ENCODE results near the gene ZRSR2.
A peak's percentile ranks its signal among the peaks of the same experiment; 100 is the strongest.
"Not testable (repeated sequence)": the region's sequence is repeated elsewhere in the genome, so short reads cannot be mapped to it uniquely, and the experiment has no call there.

Gene ZRSR2

GRCh38 chrX:15789979-15790768 is at the start of gene ZRSR2:
Gene ZRSR2, plus strand, starts transcription at chrX:15790484. Its CDS starts 12 bp downstream, at chrX:15790496.
- DNase-seq = peak; percentile 88

DNA sequence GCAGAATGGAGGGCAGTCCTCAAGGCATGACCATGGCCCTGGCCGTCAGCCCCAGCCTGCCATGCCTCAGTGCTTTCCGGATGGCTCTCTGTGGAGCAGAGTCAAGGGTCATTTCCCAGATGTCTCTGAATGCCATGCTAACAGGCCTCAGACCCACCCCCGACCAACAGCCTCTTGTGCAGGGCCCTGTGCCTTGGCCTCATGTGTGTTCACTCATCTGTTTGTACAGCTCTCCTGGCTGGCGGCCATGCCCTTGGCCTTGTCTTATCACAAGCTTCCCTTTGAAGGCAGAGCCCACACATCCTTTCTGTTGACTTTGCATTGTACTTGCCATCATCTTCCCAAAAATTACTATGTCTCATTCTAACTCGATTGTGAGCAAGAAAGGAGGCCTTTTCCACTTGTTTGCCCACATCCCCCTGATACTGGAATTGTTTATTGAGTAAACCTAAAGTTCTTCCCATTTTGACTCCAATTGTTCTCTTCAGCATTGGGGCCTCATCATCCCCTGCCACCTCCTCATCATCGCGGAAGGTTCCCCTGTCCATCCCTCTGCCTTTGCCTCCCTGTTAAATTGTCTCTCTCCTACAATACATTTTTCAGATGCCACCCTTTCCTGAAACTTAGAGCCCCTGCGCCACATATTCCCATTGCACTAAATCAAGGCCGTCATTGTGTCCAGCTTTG is 46.0 kb upstream of the ZRSR2 start:
- no peak for DNase-seq

- DNase-seq = no peak
Measured at GRCh38 chrX:15745179-15745578, 45.1 kb upstream of the ZRSR2 start.

GRCh38 chrX:15746651-15747050 is 43.6 kb upstream of the ZRSR2 start:
- DNase-seq = not testable (repeated sequence)

DNA sequence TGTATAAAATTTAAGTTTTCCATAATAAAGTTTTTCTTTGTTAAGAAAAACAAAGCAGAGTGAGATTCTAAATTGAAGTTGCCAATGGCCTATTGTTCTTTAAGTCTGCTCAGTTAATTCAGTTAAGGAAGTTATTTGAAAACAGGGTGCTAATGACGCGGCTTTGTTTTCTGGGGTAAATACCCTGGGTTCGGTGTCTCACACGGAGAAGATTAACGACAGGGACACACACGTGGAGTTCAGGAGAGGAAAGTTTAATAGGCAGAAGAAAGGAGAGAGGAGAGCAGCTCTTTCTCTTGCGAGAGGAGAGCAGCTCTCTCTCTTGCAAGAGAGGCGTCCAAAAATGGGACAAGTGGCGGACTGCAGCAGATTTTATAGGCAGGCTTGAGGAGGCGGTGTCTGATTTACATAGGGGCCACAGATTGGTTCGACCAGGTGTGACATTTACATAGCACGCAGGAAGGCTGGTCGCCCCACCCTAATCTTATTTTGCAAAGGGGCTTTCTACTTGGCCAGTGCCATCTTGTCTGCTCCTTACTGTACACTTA is 42.6 kb upstream of the ZRSR2 start:
- no peak for DNase-seq

DNA sequence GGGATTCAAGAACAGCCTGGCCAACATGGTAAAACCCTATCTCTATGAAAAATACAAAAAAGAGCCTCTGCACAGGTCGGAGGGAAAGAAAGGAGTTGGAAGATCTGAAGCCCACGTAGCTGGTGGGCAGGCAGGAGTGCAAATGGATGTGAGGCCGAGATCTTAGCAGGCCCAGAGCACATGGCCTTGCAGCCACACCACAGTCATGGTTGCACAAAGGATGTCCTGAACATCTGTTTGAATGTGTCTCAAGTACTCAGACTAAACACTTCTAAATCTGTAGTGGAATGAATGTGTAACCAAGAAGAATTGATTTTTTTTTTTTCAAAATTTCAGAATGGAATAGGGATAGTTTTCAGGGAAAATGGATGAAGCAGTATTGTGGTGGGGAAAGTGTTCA is 41.4 kb upstream of the ZRSR2 start:
- DNase-seq = no peak

GRCh38 chrX:15749642-15750610 is 40.4 kb upstream of the ZRSR2 start:
- DNase-seq = peak; percentile 58

- DNase-seq = peak; percentile 47
Measured at GRCh38 chrX:15750611-15751154, 39.6 kb upstream of the ZRSR2 start.

DNA sequence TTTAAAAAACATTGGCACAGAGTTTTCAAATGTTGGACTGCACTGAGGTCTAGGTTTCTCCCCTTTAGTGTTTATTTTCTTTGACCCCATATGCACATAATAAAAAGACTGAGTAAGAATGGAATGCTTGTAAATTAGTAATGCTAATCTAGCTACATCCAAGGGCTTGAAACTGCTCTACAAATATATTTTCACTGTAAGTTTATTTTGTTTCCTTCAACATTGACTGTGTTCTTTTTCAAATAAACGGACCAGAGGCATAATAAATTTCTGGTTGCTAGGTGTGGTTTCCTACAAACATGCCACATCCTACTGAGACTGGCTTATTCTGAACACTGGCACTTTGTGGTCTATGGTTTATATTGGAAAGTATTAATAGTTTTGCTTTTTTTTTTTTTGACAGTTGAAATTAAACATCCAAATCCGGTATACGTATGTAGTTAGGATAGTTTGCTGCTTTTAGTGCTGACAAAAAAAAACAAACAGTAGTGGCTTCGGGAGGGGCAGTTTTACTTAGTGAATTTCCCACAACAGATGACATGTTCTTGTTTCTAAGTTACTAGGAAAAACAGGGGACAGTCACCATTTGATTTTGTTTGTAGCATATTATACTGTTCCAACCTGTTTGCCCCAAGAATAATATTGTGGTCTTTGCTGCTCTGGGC is 39.0 kb upstream of the ZRSR2 start:
- peak; percentile 86 for DNase-seq

GRCh38 chrX:15755091-15755490 is 35.2 kb upstream of the ZRSR2 start:
- no peak for DNase-seq

- DNase-seq = peak; percentile 64
Measured at GRCh38 chrX:15758140-15758539, 32.1 kb upstream of the ZRSR2 start.

GRCh38 chrX:15759886-15760285 is 30.4 kb upstream of the ZRSR2 start:
- not testable (repeated sequence) for DNase-seq

DNA sequence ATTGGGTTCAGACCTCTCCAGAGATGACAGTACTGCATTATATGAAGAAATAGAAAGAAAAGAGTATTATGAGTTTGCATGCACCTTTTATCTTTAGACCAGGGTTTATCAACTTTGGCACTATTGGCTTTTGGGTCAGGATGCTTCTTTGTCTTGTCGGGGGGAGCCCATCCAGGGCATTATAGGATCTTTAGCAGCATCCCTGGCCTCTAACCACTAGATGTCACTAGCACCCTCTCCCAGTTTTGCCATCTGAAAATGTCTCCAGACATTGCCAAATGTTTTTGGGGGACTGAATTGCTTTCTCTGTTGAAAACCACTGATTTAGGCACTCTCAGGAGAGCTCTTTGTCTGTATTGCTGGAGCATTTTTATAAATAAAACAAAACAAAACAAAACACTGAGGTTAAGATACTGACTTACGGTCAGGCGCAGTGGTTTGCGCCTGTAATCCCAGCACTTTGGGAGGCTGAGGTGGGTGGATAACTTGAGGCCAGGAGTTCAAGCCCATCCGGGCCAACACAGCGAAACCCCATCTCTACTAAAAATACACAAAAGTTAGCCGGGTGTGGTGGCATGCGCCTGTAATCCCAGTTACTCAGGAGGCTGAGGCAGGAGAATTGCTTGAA is 28.6 kb upstream of the ZRSR2 start:
- peak; percentile 58 for DNase-seq

GRCh38 chrX:15769300-15769954 is 20.9 kb upstream of the ZRSR2 start:
- no peak for DNase-seq

GRCh38 chrX:15781961-15782699 is 8.2 kb upstream of the ZRSR2 start:
- peak; percentile 52 for DNase-seq

DNA sequence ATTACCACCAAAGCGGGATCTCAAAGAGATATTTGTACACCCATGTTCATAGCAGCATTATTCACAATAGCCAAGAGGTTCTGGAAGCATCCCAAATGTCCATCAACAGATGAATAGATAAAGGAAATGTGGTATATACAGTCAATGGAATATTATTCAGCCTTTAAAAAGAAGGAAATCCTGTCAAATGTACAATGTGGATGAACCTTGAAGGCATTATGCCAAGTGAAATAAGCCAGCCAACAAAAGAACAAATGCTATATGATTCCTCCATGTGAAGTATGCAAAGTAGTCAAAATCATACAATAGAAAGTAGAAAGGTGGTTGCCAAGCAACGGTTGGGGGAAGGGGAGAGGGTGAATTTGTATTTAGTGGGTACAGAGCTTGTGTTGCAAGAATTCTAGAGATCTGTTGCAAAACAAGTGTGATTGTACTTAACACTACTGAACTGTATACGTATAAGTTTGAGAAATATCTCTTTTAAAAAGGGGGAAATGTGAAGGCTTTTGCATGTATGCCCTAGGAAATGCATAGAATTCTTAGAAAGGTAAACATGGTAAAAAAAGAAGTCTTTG is 5.0 kb upstream of the ZRSR2 start:
- no peak for DNase-seq

DNA sequence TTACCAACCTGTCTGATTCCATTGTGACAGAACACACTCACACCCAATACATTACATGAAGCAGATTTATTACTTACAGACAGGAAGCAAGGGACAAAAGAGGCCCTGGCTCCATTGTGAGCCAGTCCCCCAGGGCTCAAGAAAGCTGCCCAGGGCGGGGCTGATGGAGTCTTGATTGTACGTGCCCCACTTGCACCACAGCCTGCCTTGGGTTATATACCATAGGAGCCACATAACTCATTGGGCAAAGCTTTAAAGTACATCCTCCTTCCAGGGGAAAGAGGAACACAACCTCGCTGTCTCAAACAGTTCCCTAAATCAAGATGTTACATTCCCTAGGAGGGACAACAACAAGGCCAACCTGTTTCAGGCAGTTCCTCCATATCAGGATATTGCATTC is 3.4 kb upstream of the ZRSR2 start:
- DNase-seq = no peak

- DNase-seq = no peak
Measured at GRCh38 chrX:15790769-15791290, 546 bp downstream of the ZRSR2 start.

DNA sequence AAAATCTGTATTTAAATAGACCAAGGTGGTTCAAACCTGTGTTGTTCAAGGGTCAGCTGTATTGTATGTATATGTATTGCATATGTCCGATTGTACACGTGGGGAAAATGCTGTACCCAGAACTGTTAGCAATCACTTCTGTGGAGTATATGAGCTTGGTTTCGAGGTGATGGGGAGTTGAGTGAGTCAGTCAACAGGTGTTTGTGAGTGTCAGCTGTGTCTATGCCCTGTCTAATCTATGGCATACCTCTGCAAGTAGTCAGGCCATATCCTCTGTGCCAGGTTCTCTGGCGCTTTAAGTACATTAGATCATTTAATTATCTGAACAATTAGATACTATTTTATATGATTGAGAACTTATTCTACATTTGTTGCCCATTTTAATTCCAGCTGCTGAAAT is 7.4 kb downstream of the ZRSR2 start:
- no peak for DNase-seq

DNA sequence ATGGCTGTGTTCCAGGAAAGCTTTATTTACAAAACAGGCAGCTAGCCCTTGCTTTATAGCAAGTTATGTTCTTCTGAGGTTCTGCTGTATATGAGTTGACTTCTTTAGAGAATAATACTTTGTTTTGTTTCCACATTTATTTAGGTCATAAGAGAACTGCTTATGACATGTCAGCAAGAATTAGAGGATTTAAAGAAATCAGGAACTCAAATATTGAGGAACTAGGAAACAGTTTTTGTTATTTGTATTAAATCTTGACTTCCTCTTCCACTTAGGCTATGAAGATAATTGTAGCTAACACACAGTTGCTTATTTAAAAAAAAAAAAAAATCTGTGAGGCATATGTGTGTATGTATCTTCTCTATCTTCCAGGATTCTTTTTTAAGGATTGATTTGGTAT is 14.3 kb downstream of the ZRSR2 start:
- no peak for DNase-seq
